Glutamatergic neuron (in vitro differentiated cells): ENCODE results near the gene CIAO2A. TPM values are rescaled to one million over a fixed set of nuclear protein-coding genes. Genes with fewer than 3 reads are reported as not detected.

Source experiments
- DNase-seq: peaks from one replicate; pipeline ENCODE4 v3.0.0; 2022
- H3K27ac Mint-ChIP-seq: one replicate; pipeline ENCODE4 v1.8.0; 2020; ENCODE audit warnings: mild to moderate bottlenecking, mixed read lengths, inconsistent platforms; ENCODE audit not compliant: unreplicated experiment
- H3K27me3 Mint-ChIP-seq: one replicate; pipeline ENCODE4 v1.8.0; 2020; ENCODE audit warnings: mild to moderate bottlenecking, moderate library complexity, mixed read lengths, inconsistent platforms; ENCODE audit not compliant: unreplicated experiment
- H3K36me3 Mint-ChIP-seq: one replicate; pipeline ENCODE4 v1.8.0; 2020; ENCODE audit warnings: mild to moderate bottlenecking, mixed read lengths, inconsistent platforms; ENCODE audit not compliant: unreplicated experiment
- H3K4me1 Mint-ChIP-seq: one replicate; pipeline ENCODE4 v1.8.0; 2020; ENCODE audit warnings: mild to moderate bottlenecking, low read depth, mixed read lengths, inconsistent platforms; ENCODE audit not compliant: unreplicated experiment
- H3K4me3 Mint-ChIP-seq: one replicate; pipeline ENCODE4 v1.8.0; 2020; ENCODE audit warnings: mild to moderate bottlenecking, mixed read lengths, inconsistent platforms; ENCODE audit not compliant: unreplicated experiment
- H3K9me3 Mint-ChIP-seq: one replicate; pipeline ENCODE4 v1.8.0; 2020; ENCODE audit warnings: mild to moderate bottlenecking, moderate library complexity, mixed read lengths, inconsistent platforms; ENCODE audit not compliant: unreplicated experiment
- CTCF ChIP-seq: fragments of 200-600 bp; sonication (generic); IDR thresholded peaks from one replicate; pipeline ENCODE4 v1.5.0; 2021; ENCODE audit not compliant: partially characterized antibody, unreplicated experiment
- total RNA-seq: library from RNA; stranded (reverse); fragmentation: NEBNext Ultra II Directional; extraction: Animal tissue kit (Norgen Biotek cat#: 25700); gene quantifications from one replicate; pipeline ENCODE4 v1.2.1, GENCODE V29; 2021; ENCODE audit not compliant: unreplicated experiment

The CIAO2A gene
- total RNA-seq, 1 donor from 2014 or later = 35.5 TPM

GRCh38 chr15:64024172-64025050 is 69.2 kb downstream of the CIAO2A start:
- Mint-ChIP-seq H3K27me3 (no peaks in the 10 kb centered on the region), H3K4me3 (no peak overlapping the region), H3K27ac (no peak overlapping the region), H3K4me1 (peaks cover 9% of the 10 kb centered on the region), H3K36me3 (peaks cover 7% of the 10 kb centered on the region), H3K9me3 (peaks cover 3% of the 10 kb centered on the region)
- no peak for DNase-seq
- TF ChIP-seq CTCF = no peak

- no peak for DNase-seq
- no peaks in the 10 kb centered on the region for H3K27me3 Mint-ChIP-seq
- peaks cover 9% of the 10 kb centered on the region for H3K4me1 Mint-ChIP-seq
- no peak for TF ChIP-seq CTCF
- peaks cover 3% of the 10 kb centered on the region for H3K9me3 Mint-ChIP-seq
- H3K4me3 Mint-ChIP-seq = no peak overlapping the region
- peaks cover 7% of the 10 kb centered on the region for H3K36me3 Mint-ChIP-seq
- no peak overlapping the region for H3K27ac Mint-ChIP-seq
Measured at GRCh38 chr15:64023220-64023619, 70.4 kb downstream of the CIAO2A start.

GRCh38 chr15:64022571-64022970 is 71.1 kb downstream of the CIAO2A start:
- H3K4me3 Mint-ChIP-seq = no peak overlapping the region
- DNase-seq = no peak
- no peak overlapping the region for H3K27ac Mint-ChIP-seq
- peaks cover 7% of the 10 kb centered on the region for H3K36me3 Mint-ChIP-seq
- no peak for TF ChIP-seq CTCF
- no peaks in the 10 kb centered on the region for H3K27me3 Mint-ChIP-seq
- H3K9me3 Mint-ChIP-seq = peaks cover 3% of the 10 kb centered on the region
- peaks cover 9% of the 10 kb centered on the region for H3K4me1 Mint-ChIP-seq

Other genes with a start within 250 kb of the CIAO2A start
- 2.6 TPM for gene DAPK2, start 47.4 kb downstream of the CIAO2A start, total RNA-seq
- 71.4 TPM for gene SNX1, start 2.1 kb upstream of the CIAO2A start, total RNA-seq
- 4.6 TPM for gene SNX22, start 57.9 kb upstream of the CIAO2A start, total RNA-seq
- 228 TPM for gene PPIB, start 69.2 kb upstream of the CIAO2A start, total RNA-seq